NCI-H2227 (cell line): ENCODE data around the gene RPL28.

Experiments
- DNase-seq: peaks from one replicate; lab custom pipeline; 2025; ENCODE audit not compliant: unreplicated experiment; lab: John Stamatoyannopoulos, UW

The RPL28 gene

DNA sequence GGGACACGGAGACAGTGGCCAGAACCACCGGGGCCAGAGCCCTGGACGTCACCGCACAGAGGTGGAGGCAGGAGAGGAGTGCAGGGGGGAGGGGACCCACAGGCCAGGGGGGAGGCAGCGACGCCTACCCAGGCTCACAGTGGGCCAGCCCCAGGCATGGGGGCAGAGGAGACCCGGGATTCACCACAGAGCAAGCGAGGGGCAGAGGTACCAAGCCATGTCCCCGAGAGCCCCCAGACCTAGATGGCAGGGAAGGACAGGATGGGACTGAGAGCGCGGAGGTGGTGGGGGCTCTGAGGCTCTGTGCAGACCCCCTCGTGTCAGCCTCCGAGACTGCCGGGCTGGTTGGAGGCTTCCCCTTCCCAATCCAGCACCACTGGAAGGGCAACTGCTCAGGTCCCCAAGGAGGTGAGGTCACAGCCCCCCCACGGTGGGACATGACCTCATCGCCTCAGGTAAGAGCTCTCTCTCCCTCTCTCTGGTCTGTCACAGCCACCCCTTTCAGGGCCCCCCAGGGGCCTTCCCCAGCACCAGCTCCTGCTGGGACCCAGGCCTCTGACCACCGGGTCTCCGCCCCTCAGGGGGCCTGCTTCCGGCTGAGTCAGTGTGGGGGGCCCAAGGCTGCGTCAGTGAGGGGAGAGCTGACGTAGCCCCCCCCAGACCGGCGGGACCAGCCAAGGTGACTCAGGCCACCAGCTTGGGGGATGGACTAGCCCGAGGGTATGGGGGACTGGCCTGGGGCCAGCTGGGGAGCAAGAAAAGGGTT lies 13.2 kb upstream of the RPL28 start:
- no peak for DNase-seq

DNA sequence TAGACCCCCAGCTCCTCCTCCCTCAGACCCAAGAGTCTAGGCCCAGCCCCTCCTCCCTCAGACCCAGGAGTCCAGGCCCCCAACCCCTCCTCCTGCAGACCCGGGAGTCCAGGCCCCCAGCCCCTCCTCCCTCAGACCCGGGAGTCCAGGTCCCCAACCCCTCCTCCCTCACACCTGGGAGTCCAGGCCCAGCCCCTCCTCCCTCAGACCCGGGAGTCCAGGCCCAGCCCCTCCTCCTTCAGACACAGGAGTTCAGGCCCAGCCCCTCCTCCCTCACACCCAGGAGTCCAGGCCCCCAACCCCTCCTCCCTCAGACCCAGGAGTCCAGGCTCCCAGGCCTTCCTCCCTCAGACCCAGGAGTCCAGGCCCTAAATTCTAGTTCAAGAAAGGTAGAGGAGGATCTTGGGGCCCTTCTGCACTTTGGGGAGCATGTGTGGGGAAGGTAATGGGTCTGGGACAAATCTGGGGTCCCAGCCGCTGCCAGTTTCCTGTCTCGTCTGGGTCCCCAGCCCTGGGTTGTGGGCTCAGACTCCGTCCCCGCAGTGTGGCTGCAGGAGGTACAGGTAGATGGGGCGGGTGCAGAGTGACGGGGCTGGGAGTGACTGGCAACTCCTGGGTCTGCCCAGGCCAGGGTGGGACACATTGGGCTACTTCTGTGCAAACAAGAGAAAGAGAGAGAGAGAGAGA lies 12.3 kb upstream of the RPL28 start:
- DNase-seq: no peak

DNA sequence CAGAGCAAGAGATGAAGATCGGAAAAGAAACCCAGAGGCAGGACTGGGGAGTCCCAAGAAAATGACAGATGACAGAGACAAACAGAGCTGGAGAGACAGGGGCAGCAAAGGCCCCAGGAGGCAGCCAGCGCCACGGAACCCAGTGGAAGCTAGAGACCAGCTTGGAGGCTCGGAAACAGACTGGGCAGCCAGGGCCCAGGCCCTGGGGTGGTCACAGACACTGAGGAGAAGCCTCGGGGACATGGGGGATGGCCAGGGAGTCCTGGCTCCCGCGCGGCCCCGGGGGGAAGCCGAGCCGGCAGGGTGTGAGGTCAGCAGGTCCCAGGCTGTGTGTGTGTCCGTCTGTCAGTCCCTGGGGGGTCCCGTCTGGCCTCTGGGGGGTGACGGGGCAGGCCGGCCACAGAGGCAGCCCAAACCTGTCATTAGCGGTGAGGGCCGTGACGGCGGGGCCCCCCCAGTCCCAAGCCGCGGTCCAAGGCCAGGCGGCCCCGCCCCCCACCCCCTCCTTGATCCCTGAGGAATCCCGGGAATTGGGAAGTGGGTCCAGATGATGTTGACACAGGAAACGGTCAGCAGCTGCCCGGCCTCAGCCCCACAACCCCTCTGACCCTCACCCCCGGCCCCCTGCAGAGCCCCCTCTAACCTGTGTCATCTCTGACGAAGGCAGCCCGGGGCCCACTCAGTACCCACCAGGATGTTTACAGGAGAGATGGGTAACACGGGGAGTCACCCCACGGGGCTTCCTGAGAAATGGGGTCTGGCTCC lies 11.6 kb upstream of the RPL28 start:
- DNase-seq: no peak

DNA sequence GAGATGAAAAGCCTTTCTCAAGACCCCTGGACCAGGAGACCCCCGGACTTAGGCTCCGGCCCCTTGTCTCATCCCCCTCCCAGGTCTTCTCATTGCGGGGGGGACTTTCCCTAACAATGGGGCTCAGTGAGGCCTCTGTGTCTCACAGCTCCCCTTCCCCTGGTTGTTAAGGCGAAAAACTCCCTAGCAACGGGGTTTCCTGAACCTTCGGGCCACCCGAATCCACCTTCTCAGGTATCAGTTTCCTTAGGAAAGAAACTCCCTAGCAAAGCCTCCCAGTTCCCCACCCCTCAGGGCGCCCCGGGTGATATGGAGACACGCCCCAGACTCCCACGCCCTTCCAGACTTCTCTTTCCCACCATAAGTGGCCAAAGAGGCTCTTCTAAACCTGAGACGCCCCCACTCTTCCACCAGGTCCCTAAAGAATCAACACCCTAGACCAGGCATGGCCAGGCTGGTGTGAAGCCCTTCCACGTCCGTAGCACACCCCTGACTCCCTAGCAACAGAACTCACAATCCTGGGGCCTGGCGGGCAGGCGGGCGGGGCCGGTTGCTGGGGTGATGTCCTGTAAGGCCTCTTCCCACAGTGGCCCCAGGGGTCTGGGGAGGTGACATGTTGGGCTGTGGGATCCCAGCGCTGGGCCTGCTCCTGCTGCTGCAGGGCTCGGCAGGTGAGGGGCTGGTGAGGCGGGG lies 9.3 kb upstream of the RPL28 start, which contains the start of gene TMEM190:
TSS of gene TMEM190 (plus strand) at position 586 of the 693 bp plus-strand sequence. CDS start at position 614, 28 bp downstream.
- no peak for DNase-seq

DNA sequence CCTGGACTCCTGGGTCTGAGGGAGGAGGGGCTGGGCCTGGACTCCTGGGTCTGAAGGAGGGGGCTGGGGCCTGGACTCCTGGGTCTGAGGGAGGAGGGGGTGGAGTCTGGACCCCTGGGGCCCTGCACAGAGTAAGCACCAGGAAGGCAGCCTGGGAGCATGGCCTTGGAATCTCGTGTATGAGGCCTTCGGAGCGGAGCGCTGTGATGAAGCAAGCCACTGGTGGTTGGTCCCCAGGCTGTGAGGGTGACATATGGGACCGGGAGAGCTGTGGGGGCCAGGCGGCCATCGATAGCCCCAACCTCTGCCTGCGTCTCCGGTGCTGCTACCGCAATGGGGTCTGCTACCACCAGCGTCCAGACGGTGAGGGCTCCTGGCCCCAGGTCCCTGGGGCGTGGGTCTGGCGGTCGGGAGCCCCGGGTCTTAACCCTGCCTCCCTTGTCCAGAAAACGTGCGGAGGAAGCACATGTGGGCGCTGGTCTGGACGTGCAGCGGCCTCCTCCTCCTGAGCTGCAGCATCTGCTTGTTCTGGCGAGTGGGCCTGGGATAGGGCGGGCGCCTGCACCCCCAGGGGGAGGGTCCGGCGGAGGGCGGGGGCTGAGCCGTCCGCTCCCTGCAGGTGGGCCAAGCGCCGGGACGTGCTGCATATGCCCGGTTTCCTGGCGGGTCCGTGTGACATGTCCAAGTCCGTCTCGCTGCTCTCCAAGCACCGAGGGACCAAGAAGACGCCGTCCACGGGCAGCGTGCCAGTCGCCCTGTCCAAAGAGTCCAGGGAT lies 8.2 kb upstream of the RPL28 start:
- DNase-seq: no peak

DNA sequence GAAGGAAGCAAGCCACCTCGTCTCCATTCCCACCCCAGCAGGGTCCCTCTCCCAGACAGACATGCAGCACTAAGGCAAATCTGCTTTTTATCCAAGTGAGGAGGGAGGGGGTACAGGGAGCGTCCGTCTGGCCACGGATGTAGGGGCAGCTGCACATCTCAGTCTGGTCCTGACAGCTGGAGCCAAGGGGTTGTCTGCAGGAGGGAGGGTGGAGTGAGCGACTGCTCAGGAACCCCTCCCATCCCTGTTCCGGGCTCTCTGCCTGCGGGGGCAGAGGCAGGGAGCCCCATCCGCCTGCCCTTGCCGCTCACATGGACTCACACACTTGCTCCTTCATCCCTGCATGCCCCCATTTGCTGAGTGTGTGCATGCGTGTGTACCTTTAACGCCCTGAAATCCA lies 6.6 kb upstream of the RPL28 start:
- DNase-seq: no peak

DNA sequence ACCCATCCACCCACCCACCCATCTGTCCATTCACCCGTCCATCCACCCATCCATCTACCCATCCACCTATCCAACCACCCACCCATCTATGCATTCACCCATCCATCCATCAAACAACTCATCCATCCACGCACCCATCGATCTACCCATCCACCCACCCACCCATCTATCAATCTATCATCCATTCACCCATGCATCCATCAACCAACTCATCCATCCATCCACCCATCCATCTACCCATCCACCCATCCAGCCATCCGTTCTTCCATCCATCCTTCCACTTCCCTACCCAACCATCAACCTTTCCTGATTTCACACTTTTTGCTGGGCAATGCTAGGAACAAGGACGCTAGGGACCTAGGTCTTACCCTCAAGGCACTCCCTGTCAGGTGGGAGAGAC lies 3.7 kb upstream of the RPL28 start:
- DNase-seq: no peak

DNA sequence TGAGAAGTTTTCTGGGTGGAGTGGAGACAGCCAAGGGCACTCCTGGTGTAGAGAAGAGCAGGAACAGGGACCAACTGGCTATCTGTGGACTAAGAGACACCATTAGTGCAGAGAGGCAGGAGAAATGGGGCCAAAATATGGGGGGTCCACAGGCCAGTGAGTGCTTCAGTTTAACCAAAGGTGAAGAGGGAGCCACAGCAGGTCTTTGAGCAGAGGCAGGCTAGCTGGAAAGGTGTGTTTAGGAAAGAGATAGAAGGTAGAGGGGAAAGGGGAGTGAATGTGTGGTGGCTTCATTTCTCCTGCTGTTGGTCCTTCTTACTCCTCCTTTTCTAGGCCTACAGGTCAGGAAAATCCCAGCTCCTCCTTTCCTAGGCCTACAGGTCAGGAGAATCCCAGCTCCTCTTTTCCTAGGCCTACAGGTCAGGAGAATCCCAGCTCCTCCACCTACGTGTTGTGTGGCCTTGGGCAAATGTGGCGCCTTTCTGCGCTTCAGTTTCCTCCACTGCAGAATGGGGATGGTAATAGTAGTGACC lies 3.1 kb upstream of the RPL28 start:
- no peak for DNase-seq

DNA sequence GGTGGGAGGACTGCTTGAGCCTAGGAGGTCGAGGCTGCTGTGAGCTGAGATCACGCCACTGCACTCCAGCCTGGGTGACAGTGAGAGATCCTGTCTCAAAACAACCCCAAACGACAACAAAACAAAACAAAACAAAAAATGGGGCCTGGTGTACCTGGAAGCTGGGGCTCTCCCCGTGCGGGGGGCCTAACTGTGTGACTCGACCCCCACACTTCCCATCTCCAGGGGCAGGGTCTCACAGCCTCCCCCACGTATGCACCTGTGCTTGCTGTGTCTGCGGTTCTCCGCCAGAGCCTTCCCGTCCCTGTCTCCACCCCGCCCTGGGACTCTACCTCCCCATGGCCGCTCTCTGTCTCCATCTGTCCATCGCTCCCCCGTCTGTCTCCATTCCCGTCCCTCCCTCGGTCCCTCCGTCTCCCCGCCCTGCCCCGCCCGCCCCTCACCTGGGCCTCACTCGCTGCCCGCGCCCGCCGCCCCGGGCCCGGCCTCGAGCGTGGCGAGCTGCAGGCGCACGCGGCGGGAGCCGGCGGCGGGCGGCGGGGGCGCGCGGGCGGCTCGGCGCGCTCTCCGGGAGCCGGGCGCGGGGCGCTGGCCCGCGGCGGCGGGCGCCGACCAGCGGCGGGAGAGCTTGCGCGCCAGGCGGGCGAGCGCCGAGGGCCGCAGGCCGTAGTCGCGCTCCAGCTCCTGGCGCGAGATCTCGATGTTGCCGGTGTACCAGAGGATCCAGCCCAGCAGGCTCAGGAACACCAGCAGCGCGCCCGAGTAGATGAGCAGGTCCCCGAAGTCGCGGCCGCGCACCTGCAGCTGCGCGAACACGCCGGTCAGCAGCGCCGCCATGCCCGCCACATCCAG lies 2.2 kb upstream of the RPL28 start:
- DNase-seq: peak; percentile 90

DNA sequence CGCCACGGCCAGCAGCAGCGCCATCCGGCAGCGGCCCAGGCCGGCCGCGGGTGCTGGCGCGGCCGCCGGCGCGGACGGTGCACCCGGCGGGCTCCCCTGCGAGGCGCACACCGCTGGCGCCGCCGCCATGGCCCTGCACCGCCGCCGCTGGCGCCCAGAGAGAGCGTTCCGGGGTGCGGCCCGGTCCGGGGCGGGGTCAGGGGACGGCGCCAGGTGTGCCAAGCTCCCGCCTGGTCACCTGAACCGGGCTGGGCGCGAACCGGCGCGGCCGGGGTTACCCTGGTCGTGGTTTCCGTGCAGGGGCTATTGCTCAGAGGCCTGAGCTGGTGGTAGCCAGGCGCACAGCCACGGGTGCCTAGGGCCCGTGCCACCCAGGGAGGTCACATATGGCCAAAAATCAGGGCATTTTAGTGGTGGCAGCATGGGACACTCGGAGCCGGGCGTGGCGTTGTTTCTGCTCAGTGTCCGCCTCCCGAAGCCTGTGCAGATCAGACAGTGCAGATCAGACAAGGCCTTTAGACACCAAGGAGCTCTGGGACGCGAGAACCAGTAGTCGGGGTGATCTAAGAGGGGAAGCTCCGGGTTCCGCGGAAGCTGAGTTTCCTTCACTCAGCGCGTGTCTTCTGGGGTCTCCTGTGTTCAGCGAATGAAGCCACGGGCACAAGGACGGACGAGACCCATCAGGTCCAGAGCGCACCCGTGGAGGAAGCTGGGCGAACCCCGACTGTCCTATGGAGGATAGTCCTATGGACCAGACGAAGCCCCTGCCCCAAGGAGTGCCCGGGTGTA lies 1.4 kb upstream of the RPL28 start, which contains the start of gene TMEM238:
TSS of gene TMEM238 (minus strand) at position 162 of the 789 bp plus-strand sequence. CDS start at position 129, 33 bp downstream.
- peak; percentile 69 for DNase-seq

DNA sequence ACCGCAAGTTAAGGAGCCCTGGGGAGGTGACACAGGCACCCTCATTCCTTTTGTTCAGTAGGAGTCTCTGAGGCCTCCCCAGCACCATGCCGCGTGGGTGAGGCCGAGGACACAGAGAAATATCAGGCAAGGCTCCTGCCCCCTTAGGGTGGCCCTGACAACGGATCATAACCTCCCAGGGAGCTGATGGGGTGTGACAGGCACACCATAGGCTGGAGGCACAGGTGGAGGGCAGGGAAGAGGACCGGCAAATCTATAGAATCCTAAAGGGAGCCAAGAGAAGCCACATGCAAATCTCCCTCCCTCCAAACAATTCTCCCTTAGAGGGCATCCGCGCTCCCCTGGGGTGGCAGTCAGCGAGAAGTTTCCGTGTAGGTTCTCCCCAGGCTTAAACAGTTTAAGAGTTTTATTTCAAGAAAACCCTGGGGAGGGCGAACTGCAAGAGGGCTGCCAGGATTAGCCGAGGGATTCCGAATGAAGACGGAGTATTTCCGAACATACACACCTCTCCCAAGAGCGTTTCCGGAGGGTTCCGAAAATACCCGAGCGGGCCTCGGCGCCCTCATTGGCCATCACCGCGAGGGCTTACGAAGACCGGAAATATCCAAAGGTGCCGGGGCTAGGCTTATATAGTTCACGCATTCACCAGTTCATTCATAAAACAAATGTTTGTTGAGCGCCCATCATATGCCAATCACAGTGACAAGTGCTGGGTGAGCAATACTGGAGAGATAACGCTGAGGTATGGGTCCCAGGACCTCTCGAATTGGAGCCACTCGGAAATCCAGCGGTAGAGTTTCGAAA lies 610 bp upstream of the RPL28 start:
- DNase-seq: peak; percentile 100

DNA sequence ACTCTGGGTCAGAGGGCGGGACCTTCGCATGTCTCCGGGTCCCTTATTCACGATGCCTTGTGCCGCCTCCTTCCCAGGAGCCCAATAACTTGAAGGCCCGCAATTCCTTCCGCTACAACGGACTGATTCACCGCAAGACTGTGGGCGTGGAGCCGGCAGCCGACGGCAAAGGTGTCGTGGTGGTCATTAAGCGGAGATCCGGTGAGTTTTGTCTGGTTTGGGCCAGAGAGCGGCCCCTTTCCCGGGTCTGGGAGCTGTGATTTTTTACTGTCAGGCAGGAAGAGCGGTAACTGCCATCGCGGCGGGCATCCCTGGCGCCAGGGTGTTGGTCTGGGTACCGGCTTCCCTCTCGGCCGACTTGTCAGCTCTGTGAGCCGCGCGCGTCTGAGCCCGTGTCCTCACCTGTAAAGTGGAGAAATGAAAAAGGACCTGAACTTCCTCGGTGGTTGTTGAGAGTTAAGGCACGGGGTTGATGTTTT lies 800 bp downstream of the RPL28 start:
- DNase-seq: no peak

DNA sequence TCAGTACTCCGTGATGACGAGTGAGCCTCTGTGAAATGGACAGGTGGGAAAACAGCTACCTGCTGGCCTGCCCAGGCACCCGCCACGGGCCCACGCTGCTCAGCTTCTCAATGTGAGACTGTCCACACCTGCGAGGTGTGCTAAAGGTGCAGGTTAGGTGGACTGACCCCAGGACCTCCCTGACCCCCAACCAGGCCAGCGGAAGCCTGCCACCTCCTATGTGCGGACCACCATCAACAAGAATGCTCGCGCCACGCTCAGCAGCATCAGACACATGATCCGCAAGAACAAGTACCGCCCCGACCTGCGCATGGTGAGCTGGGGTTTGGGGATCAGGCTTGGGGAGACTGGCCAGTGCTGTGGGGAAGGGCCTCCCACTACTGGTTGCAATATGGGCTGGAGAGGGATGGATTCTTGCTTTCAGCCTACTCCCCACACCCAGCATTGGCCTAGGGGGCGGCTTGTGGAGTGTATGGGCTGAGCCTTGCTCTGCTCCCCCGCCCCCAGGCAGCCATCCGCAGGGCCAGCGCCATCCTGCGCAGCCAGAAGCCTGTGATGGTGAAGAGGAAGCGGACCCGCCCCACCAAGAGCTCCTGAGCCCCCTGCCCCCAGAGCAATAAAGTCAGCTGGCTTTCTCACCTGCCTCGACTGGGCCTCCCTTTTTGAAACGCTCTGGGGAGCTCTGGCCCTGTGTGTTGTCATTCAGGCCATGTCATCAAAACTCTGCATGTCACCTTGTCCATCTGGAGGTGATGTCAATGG lies 2.2 kb downstream of the RPL28 start:
- no peak for DNase-seq

DNA sequence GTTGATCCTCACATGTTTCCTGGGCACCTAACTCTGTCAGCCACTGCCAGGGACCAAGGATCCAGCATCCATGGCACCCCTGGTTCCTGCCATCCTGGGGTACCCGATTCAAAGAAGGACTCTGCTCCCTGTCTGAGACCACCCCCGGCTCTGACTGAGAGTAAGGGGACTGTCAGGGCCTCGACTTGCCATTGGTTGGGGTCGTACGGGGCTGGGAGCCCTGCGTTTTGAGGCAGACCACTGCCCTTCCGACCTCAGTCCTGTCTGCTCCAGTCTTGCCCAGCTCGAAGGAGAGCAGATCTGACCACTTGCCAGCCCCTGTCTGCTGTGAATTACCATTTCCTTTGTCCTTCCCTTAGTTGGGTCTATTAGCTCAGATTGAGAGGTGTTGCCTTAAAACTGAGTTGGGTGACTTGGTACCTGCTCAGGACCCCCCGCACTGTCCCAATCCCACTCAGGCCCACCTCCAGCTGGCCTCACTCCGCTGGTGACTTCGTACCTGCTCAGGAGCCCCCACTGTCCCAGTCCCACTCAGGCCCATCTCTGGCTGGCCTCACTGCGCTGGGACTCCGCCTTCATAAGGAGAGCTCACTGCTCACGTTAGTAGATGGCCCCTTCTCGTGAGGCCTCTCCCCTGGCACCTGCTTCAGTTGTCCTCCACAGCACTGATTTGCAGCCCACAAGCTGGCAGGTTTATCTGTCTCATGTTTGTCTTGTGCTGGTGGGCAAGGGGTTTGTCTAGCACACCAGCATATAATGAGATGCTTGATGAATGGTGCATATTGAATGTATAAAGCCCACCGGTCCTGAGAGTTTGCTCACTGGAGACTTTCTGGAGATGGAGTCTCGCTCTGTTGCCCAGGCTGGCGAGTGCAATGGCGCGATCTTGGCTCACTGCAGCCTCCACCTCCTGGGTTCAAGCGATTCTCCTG lies 3.9 kb downstream of the RPL28 start:
- DNase-seq: no peak

DNA sequence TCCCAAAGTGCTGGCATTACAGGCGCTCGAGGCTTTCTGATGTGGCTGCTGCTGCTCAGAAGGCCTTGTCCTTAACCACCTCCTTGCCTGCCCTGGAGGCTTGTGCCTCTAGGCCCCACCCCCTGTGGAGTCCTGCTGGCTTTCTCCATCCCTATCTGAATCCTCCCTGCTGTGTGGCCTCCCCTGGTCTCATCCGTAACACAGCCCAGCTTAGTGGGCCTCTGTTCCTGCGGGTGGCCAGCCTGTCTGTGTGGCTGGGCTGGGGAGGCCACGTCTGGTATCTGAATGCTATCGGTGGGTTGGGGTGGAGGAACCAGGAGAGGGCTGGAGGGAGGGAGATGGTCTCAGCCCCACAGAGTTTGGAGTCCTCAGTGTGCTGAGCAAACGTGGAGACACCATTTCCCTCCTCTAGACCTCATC lies 4.7 kb downstream of the RPL28 start:
- no peak for DNase-seq
